Stimulated activated CD8-positive, alpha-beta memory T cell treated with anti-CD3 and anti-CD28 coated beads, Interleukin-4, amount 100 ng/mL, for 4 hours (primary cell): Measurements from ENCODE around the gene B3GAT1.
"Not testable (repeated sequence)": the region's sequence is repeated elsewhere in the genome, so short reads cannot be mapped to it uniquely, and the experiment has no call there.

Source experiments
- DNase-seq, 2 donors: peaks; one replicate each; pipeline ENCODE4 v3.0.0-alpha.2; 2020; ENCODE audit warnings: low read depth in 2 of 2, low spot score in 1 of 2

B3GAT1 gene

DNA sequence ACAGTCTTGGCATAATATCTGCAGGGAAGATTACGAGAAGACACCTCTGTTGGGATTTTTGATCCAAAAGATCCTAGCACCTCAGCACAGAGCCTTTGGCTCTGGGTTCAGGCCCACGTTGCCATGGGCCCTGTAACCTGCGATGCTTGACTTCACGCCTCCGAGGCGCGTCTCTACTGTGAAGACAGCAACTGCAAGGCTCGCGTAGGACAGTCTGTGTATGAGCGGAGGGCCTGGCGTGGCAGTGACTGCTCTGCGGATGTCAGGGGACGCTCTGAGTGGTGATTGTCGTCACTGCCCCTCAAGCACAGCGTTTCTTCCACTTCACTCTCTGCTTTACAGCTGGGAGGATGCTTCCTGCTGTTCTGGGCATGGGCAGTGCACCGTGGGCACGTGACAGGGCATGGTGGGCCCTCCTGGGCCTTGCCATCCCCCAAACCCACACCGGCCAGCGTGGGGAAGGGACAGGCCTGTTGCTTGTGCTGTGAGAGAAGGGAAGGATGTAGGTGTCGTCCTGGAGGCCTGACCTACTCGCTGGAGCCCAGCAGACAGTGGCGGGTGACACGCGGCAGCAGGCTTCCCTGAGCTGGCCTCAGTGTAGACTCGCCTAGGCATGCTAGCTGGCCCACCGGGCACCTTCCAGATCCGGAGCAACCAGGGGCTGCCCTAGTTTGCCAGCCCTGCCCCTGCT is 53.7 kb downstream of the B3GAT1 start:
- DNase-seq = no peak

GRCh38 chr11:134357545-134357839 is 54.5 kb downstream of the B3GAT1 start:
- no peak for DNase-seq

- DNase-seq = no peak
Observed at GRCh38 chr11:134356656-134357544, 55.1 kb downstream of the B3GAT1 start.

DNA sequence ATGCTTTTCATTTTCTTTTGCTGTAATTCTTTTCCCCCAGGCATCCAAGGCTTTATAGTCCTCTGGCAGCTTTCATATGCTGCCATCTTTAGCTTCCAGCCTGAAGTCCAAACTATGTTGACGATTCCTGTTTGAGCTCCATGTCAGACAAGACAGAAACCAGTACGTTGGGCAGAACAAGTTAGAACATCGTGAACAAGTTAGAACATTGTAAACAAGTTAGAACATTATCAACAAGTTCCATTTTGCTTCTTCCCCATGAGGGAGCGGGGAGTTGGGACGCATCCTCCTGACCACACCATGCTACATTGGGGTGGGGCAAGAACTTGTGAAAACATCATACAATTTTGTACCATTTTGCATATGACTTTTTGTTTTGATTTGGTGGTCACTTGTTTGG is 56.4 kb downstream of the B3GAT1 start:
- DNase-seq = no peak

DNA sequence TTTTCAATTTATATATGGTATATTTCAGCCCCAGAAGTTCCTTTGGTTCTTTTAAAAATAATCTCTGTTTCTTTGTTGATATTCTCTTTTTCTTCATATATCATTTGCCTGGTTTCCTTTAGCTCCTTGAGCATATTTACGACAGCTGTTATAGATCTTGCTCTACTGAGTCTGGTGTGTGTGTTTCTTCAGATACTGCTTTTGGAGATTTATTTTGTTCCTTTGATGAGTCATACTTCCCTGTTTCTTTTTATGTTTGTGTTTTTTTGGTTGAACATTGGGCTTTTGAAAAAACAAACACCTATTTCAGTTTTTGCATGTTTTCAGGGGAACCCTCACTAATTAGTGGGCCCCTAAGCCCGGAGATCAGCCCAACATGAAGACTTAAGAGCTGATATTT is 56.9 kb downstream of the B3GAT1 start:
- no peak for DNase-seq

GRCh38 chr11:134352111-134352510 is 59.9 kb downstream of the B3GAT1 start:
- no peak for DNase-seq

DNA sequence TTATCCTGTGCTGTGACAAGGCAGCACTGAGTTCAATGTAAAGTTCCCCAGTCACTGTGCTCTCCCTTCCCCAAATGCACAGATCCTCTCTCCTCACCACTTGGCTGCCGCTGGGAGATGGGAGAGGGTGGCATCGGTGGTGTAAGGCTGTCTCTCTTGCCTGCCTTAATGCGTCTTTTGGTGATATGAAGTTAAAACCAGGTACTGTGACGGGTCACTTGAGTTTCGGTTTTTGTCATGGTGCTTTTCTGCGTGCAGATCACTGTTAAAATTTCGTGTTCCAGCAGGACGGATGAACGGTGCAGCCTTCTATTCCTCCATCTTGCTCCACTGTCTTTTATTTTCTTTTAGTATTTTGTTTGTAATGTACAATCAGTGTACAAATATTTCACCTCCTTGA is 61.7 kb downstream of the B3GAT1 start:
- no peak for DNase-seq

- no peak for DNase-seq
Observed at GRCh38 chr11:134349802-134350355, 62.2 kb downstream of the B3GAT1 start.

- no peak for DNase-seq
Observed at GRCh38 chr11:134349109-134349801, 62.8 kb downstream of the B3GAT1 start.

- no peak for DNase-seq
Observed at GRCh38 chr11:134347441-134347840, 64.6 kb downstream of the B3GAT1 start.

- no peak for DNase-seq
Observed at GRCh38 chr11:134346976-134347350, 65.1 kb downstream of the B3GAT1 start.

- no peak for DNase-seq
Observed at GRCh38 chr11:134346101-134346975, 65.7 kb downstream of the B3GAT1 start.

- no peak for DNase-seq
Observed at GRCh38 chr11:134345237-134345550, 66.8 kb downstream of the B3GAT1 start.

- not testable (repeated sequence) for DNase-seq
Observed at GRCh38 chr11:134344497-134345236, 67.4 kb downstream of the B3GAT1 start.

DNA sequence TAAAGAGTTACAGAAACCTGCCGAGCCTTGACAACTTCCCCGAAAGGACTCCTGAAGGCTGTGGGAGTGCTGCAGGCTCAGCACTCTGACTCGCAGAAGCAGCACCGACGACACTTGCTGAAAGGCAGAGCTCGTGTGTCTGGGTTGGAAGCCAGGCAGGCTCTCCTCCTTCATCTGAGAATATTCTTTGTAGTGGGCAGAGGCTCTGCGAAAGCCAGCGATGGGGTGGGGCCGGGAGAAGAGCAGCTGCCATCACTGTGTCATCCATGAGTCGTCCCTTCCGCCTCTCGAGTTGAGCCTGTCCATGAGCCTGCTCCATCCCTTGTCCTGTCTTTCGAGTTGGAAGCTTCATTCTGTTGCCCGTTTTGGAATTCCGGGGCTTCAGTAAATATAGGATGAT is 68.4 kb downstream of the B3GAT1 start:
- DNase-seq = no peak

- DNase-seq = no peak
Observed at GRCh38 chr11:134342572-134343340, 69.3 kb downstream of the B3GAT1 start.

DNA sequence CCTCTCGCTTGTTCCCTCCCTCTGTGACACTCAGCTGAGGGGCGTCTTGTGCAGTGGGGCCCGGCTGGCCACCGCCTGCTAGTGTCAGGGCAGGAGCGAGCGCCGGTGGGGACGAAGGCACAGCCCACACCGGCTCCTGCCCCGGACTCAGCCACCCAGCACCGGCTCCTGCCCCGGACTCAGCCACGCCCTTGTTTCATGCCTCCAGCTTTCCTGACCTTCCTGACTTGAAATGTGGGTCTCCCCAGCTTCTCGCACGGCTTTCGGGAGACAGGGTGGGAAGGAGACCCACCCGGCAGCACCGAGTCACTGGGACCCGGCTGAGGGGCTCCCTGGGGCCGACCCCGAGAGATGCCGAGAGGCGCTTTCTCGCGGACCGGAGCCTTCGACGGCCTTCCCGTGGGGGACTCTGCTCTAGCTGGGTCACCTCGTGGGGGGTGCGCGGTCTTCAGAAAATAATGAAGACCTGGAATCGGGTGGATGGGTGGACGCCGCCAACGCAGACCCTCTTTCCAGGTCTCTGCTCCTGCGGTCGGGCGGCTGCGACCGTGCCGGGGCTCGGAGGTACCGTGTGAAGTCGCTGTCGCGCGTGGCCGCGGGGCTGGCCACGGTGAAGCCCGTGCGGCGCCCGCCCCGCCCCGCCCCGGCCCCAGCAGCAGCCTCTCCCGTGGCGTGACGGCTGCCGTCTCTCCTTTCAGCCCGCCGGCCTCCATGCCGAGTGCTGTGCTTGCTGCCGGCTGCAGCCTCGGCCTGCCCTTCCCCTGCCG is 70.1 kb downstream of the B3GAT1 start:
- DNase-seq = no peak

DNA sequence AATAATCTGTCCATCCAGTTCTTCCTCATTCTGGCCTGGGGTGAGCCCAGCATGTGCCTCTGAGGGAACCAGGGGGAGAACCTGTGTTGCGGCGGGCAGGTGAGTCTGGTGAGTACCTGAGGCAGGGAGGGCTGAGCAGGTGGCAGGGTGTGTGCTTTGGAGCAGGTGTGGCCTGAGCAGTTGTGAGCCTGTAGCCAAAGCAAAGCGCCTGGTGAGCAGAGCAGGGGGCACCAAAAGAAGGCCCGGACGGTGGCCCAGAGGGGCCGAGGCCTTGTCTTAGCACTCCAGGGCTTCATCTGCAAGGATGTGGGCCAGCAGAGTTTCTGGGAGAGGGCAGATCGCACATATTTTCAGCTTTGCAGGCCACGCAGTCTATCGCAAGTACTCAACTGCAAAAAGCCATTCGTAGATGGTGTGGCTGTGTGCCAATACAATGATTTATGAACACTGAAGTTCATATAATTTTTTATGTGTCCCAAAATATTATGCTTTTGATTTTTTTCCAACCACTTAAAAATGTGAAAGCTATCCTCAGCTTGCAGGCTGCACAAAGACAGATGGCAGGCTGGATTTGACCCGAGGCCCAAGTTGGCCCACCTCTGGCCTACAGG is 71.6 kb downstream of the B3GAT1 start:
- DNase-seq = no peak
